K562 (cell line): ENCODE measurements around the gene FZD4. TPM values are rescaled to one million over a fixed set of nuclear protein-coding genes. Genes with fewer than 3 reads are reported as not detected.

ENCODE experiments used
- CCNT2 ChIP-seq: IDR thresholded peaks from 2 replicates; pipeline ENCODE4 v1.6.1; 2011; ENCODE audit warnings: borderline replicate concordance, low read depth, mild to moderate bottlenecking, moderate library complexity, mixed read lengths, low read length; ENCODE audit not compliant: insufficient read length; ENCODE audit errors: extremely low read depth
- EGR1 ChIP-seq: fragments of 450-650 bp; conservative IDR thresholded peaks from 2 replicates; pipeline ENCODE4 v1.6.1; 2017; ENCODE audit warnings: mild to moderate bottlenecking
- MTA1 ChIP-seq: fragments of 450-650 bp; IDR thresholded peaks from 2 replicates; pipeline ENCODE4 v1.6.1; 2017; ENCODE audit warnings: borderline replicate concordance
- SP2 ChIP-seq: IDR thresholded peaks from 2 replicates; pipeline ENCODE4 v1.6.1; 2011; ENCODE audit warnings: mild to moderate bottlenecking, low read depth, low read length, moderate library complexity; ENCODE audit not compliant: poor library complexity, severe bottlenecking; ENCODE audit errors: extremely low read depth
- ZBTB12 ChIP-seq: fragments of 250-450 bp; sonication (Bioruptor Pico); IDR thresholded peaks from 2 replicates; pipeline ENCODE4 v1.4.0; 2020
- ZNF518B ChIP-seq: fragments of 250-450 bp; sonication (Bioruptor Pico); IDR thresholded peaks from 2 replicates; pipeline ENCODE4 v1.5.0; 2021; ENCODE audit warnings: mild to moderate bottlenecking, moderate library complexity
- polyA plus RNA-seq, 8 experiments: library from polyadenylated mRNA; depleted of rRNA in 4 of 8; stranded (reverse) in 5 of 8; unstranded in 3 of 8; fragments of >200 nt; fragmentation: Nextera tagmentation in 2 of 8; fragmentation: Illumina TruSeq in 1 of 8; extraction: Ambion mirVana in 2 of 8; extraction: Trizol in 1 of 8; gene quantifications; 2 replicates each; pipeline versions ENCODE4 v1.2.1 to v1.2.3, GENCODE V29; 2011 to 2014; ENCODE audit warnings: inconsistent platforms in 1 of 8, missing spikeins in 1 of 8
- total RNA-seq, 7 experiments: library from RNA; depleted of rRNA in 6 of 7; stranded (reverse); fragments of >200 nt in 6 of 7; fragmentation: Illumina TruSeq in 2 of 7; extraction: Trizol in 2 of 7; gene quantifications; 2 replicates each; pipeline versions ENCODE4 v1.2.1 to v1.2.3, GENCODE V29; 2011 to 2021; ENCODE audit warnings: low replicate concordance in 1 of 7
- TF ChIP-seq, protein P1 (sequence below): fragments of 450-650 bp; IDR thresholded peaks from 2 replicates; pipeline ENCODE4 v1.7.1; 2018; ENCODE audit warnings: mild to moderate bottlenecking, low read depth; ENCODE audit not compliant: partially characterized antibody
- TF ChIP-seq, protein P2 (sequence below), 2 experiments: fragments of 450-650 bp; formaldehyde crosslinking in 1 of 2; IDR thresholded peaks; 2 replicates each; pipeline versions ENCODE4 v1.4.0 to v1.6.1; 2014 to 2020; ENCODE audit warnings: mild to moderate bottlenecking in 2 of 2, borderline replicate concordance in 1 of 2, low read depth in 1 of 2

The FZD4 gene
- total and polyA plus RNA-seq, 9 of the 15 experiments (the other 6 are each of a cell fraction or from before 2014, with no cell fraction given): 1.2 to 7.9 (median 5.8) TPM

DNA sequence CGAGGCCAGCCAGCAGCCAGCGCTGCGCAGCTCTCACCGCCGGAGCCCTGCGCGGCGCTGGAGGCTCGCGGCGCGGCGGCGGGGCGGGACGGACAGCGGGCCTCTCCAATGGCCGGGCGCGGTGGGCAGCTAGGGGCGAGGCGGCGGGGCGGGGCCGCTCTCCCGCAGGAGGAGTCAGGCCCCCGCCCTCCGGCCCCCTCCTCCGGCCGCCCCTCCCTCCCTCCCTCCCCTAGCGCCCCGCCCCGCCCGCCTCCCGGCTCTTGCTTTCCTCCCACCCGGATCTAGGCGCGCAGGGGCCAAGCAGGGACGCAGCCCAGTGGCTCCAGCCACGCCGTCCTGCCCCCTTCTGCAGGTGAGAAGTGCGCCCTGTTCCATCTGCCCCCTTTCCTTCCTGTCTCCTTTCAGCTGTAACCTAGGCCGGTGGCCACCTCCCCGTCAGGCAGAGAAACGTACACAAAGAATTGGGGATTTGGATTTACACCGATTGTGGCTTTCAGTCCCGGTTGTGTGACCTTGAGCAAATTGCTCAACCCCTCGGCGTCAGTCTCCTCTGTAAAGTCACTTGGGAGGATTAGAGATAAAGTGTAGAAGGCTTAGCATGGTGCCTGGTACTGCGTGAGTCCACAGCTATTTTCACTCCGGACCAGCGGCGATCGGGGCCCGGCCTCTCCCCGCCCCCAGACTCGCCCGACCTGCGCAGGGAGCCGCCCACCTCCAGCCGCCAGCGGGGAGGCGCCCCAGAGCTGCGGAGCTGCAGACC is at the start of gene FZD4 (continued):
- TF ChIP-seq, protein P1, sequence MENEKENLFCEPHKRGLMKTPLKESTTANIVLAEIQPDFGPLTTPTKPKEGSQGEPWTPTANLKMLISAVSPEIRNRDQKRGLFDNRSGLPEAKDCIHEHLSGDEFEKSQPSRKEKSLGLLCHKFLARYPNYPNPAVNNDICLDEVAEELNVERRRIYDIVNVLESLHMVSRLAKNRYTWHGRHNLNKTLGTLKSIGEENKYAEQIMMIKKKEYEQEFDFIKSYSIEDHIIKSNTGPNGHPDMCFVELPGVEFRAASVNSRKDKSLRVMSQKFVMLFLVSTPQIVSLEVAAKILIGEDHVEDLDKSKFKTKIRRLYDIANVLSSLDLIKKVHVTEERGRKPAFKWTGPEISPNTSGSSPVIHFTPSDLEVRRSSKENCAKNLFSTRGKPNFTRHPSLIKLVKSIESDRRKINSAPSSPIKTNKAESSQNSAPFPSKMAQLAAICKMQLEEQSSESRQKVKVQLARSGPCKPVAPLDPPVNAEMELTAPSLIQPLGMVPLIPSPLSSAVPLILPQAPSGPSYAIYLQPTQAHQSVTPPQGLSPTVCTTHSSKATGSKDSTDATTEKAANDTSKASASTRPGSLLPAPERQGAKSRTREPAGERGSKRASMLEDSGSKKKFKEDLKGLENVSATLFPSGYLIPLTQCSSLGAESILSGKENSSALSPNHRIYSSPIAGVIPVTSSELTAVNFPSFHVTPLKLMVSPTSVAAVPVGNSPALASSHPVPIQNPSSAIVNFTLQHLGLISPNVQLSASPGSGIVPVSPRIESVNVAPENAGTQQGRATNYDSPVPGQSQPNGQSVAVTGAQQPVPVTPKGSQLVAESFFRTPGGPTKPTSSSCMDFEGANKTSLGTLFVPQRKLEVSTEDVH: no peak
- no peak for TF ChIP-seq ZNF518B (CRISPR knock-in tag)
- TF ChIP-seq ZBTB12: no peak
- peak; percentile 87 for TF ChIP-seq CCNT2
- TF ChIP-seq EGR1: peak; percentile 84
- TF ChIP-seq MTA1: 0 out of 2 replicates have a peak, but pooled peaks have one; percentile 43
- TF ChIP-seq, protein P2, sequence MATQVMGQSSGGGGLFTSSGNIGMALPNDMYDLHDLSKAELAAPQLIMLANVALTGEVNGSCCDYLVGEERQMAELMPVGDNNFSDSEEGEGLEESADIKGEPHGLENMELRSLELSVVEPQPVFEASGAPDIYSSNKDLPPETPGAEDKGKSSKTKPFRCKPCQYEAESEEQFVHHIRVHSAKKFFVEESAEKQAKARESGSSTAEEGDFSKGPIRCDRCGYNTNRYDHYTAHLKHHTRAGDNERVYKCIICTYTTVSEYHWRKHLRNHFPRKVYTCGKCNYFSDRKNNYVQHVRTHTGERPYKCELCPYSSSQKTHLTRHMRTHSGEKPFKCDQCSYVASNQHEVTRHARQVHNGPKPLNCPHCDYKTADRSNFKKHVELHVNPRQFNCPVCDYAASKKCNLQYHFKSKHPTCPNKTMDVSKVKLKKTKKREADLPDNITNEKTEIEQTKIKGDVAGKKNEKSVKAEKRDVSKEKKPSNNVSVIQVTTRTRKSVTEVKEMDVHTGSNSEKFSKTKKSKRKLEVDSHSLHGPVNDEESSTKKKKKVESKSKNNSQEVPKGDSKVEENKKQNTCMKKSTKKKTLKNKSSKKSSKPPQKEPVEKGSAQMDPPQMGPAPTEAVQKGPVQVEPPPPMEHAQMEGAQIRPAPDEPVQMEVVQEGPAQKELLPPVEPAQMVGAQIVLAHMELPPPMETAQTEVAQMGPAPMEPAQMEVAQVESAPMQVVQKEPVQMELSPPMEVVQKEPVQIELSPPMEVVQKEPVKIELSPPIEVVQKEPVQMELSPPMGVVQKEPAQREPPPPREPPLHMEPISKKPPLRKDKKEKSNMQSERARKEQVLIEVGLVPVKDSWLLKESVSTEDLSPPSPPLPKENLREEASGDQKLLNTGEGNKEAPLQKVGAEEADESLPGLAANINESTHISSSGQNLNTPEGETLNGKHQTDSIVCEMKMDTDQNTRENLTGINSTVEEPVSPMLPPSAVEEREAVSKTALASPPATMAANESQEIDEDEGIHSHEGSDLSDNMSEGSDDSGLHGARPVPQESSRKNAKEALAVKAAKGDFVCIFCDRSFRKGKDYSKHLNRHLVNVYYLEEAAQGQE (IDR thresholded peaks at IDR 0.05; ENCODE audit: borderline replicate concordance): peak; percentile 31; the same call in 1 of the 2 replicates
- TF ChIP-seq, protein P2 (CRISPR knock-in tag; IDR thresholded peaks at IDR 0.05; ENCODE audit: low read depth): no peak
- TF ChIP-seq SP2: peak; percentile 62
